Loucy (cell line): ENCODE measurements around the gene ATAD3B.

Experiments used
- H2AFZ ChIP-seq: fragments of 200-600 bp; sonication (generic); 2 replicates; pipeline ENCODE4 v1.6.0; 2016; ENCODE audit warnings: antibody characterized with exemption, mild to moderate bottlenecking, low read length, moderate library complexity
- H3F3A ChIP-seq: fragments of 200-600 bp; 2 replicates; pipeline ENCODE4 v1.6.0; 2016; ENCODE audit warnings: antibody characterized with exemption, low read depth, mild to moderate bottlenecking
- H3K27me3 ChIP-seq: fragments of 200-600 bp; sonication (generic); 2 replicates; pipeline ENCODE4 v1.6.1; 2014; ENCODE audit warnings: low read length, mild to moderate bottlenecking; ENCODE audit not compliant: insufficient read depth, poor library complexity, severe bottlenecking
- H3K36me3 ChIP-seq: fragments of 200-600 bp; sonication (generic); 2 replicates; pipeline ENCODE4 v1.6.1; 2016; ENCODE audit warnings: low read length; ENCODE audit not compliant: insufficient read depth
- H3K4me1 ChIP-seq: fragments of 200-600 bp; sonication (generic); 2 replicates; pipeline ENCODE4 v1.5.1; 2014; ENCODE audit warnings: low read length, mild to moderate bottlenecking; ENCODE audit not compliant: insufficient read depth, poor library complexity, severe bottlenecking
- H3K4me2 ChIP-seq: fragments of 200-600 bp; sonication (generic); 2 replicates; pipeline ENCODE4 v1.6.0; 2014; ENCODE audit warnings: antibody characterized with exemption, low read length, low read depth, mild to moderate bottlenecking; ENCODE audit not compliant: poor library complexity, severe bottlenecking
- H3K4me3 ChIP-seq: fragments of 200-600 bp; sonication (generic); 2 replicates; pipeline ENCODE4 v1.5.1; 2014; ENCODE audit warnings: low read length, mild to moderate bottlenecking, mixed read lengths; ENCODE audit not compliant: poor library complexity, severe bottlenecking
- H3K79me2 ChIP-seq: fragments of 200-600 bp; sonication (generic); 2 replicates; pipeline ENCODE4 v1.6.1; 2014; ENCODE audit warnings: low read length; ENCODE audit not compliant: insufficient read depth
- H3K9ac ChIP-seq: fragments of 200-600 bp; sonication (generic); 2 replicates; pipeline ENCODE4 v1.6.0; 2014; ENCODE audit warnings: mild to moderate bottlenecking, low read depth, low read length, moderate library complexity; ENCODE audit not compliant: poor library complexity, severe bottlenecking
- H3K9me2 ChIP-seq: fragments of 200-600 bp; sonication (generic); replicated peaks from 2 replicates; pipeline ENCODE4 v1.6.1; 2016; ENCODE audit warnings: low read depth, low read length, mixed read lengths
- H3K9me3 ChIP-seq: fragments of 200-600 bp; sonication (generic); 2 replicates; pipeline ENCODE4 v1.6.1; 2014; ENCODE audit warnings: mild to moderate bottlenecking, antibody characterized with exemption, low read length, low read depth; ENCODE audit not compliant: insufficient read depth
- H4K20me1 ChIP-seq: fragments of 200-600 bp; sonication (generic); 2 replicates; pipeline ENCODE4 v1.6.0; 2014; ENCODE audit warnings: antibody characterized with exemption, low read length, mild to moderate bottlenecking; ENCODE audit not compliant: insufficient read depth, poor library complexity, severe bottlenecking
- CTCF ChIP-seq: fragments of 200-600 bp; sonication (generic); conservative IDR thresholded peaks from 2 replicates; pipeline ENCODE4 v1.5.1; 2014; ENCODE audit warnings: mild to moderate bottlenecking, antibody characterized with exemption, low read length
- EZH2phosphoT487 ChIP-seq: fragments of 200-600 bp; IDR thresholded peaks from 2 replicates; pipeline ENCODE4 v1.6.1; 2018; ENCODE audit warnings: antibody characterized with exemption, mild to moderate bottlenecking, moderate library complexity, borderline replicate concordance

The ATAD3B gene

DNA sequence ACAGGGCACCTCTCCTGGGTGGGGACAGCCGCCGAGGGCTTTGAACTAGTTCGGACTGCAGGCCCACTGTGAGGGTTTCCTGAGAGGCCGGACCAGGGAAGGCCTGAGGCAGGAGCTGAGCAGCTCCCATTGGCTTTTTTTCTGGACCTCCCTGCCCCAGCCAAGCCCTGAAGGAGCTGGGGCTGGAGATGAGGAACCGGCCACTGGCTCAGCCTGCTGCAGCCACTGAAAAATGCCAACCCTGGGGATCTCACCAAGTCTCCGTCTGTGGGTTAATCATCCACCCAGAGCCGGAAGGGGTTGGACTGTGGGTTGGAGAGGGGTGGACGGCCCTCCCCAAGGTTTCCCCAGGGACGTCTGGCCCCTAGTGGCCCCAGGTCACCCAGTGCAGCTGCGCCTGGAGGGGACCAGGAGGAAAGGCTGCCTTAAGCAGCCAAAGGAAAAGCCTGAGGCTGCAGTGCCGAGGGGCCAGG, 33.6 kb upstream of the ATAD3B start:
- Histone ChIP-seq H3F3A (no peaks in the 10 kb centered on the region), H3K4me2 (peak overlapping the region; percentile 74), H4K20me1 (no peaks in the 10 kb centered on the region), H3K4me1 (peaks cover 25% of the 10 kb centered on the region), H3K4me3 (peak overlapping the region; percentile 59), H3K9ac (peak overlapping the region; percentile 67), H3K36me3 (no peaks in the 10 kb centered on the region), H3K27me3 (no peaks in the 10 kb centered on the region), H2AFZ (no peak overlapping the region), H3K9me2 (no peaks in the 10 kb centered on the region), H3K9me3 (no peaks in the 10 kb centered on the region), H3K79me2 (no peaks in the 10 kb centered on the region)
- TF ChIP-seq EZH2phosphoT487 (no peak), CTCF (peak; percentile 27; the same call in 1 of the 2 replicates)

GRCh38 chr1:1438531-1439381, 32.8 kb upstream of the ATAD3B start:
- Histone ChIP-seq H3K9me2 (no peaks in the 10 kb centered on the region), H3K9me3 (no peaks in the 10 kb centered on the region), H4K20me1 (no peaks in the 10 kb centered on the region), H3K4me2 (peak overlapping the region; percentile 74), H2AFZ (no peak overlapping the region), H3F3A (no peaks in the 10 kb centered on the region), H3K4me1 (peaks cover 25% of the 10 kb centered on the region), H3K27me3 (no peaks in the 10 kb centered on the region), H3K36me3 (no peaks in the 10 kb centered on the region), H3K79me2 (no peaks in the 10 kb centered on the region), H3K4me3 (peak overlapping the region; percentile 59), H3K9ac (peak overlapping the region; percentile 67)
- TF ChIP-seq CTCF (no peak), EZH2phosphoT487 (no peak)

- no peak overlapping the region for H2AFZ ChIP-seq
- H3F3A ChIP-seq: no peaks in the 10 kb centered on the region
- no peaks in the 10 kb centered on the region for H4K20me1 ChIP-seq
- TF ChIP-seq EZH2phosphoT487: no peak
- no peak for TF ChIP-seq CTCF
- H3K4me3 ChIP-seq: no peak overlapping the region
- no peaks in the 10 kb centered on the region for H3K36me3 ChIP-seq
- H3K4me2 ChIP-seq: no peak overlapping the region
- H3K4me1 ChIP-seq: peaks cover 25% of the 10 kb centered on the region
- no peak overlapping the region for H3K9ac ChIP-seq
- H3K9me3 ChIP-seq: no peaks in the 10 kb centered on the region
- no peaks in the 10 kb centered on the region for H3K9me2 ChIP-seq
- H3K79me2 ChIP-seq: no peaks in the 10 kb centered on the region
- H3K27me3 ChIP-seq: no peaks in the 10 kb centered on the region
Measured at GRCh38 chr1:1439546-1440261, 31.9 kb upstream of the ATAD3B start.
